Brain microvascular endothelial cell (primary cell): ENCODE data around the gene PPM1D.

Source experiments
- DNase-seq: peaks from one replicate; pipeline ENCODE4 v3.0.0-alpha.2; 2020
- H3K27ac ChIP-seq: fragments of 250-450 bp; sonication (Bioruptor Pico); 2 replicates; pipeline ENCODE4 v1.5.1; 2020; ENCODE audit warnings: mild to moderate bottlenecking, moderate library complexity
- H3K27me3 ChIP-seq: fragments of 250-450 bp; sonication (Bioruptor Pico); replicated peaks from 2 replicates; pipeline ENCODE4 v1.5.1; 2020; ENCODE audit warnings: mild to moderate bottlenecking
- H3K36me3 ChIP-seq: fragments of 250-450 bp; sonication (Bioruptor Pico); replicated peaks from 2 replicates; pipeline ENCODE4 v1.5.1; 2020; ENCODE audit warnings: mild to moderate bottlenecking
- H3K4me3 ChIP-seq: 2 replicates; pipeline ENCODE4 v1.5.1; 2011; ENCODE audit warnings: low read depth, mild to moderate bottlenecking, control low read depth, low read length, moderate library complexity
- in situ Hi-C: cut with HindIII; loops from 2 replicates; pipeline ENCODE4 v1.10.0; 2017; ENCODE audit warnings: low sequenced_read_pairs, low pct_ligation_motif_present
- TF ChIP-seq, protein P1 (sequence below): IDR thresholded peaks from 2 replicates; pipeline ENCODE4 v1.5.1; 2011; ENCODE audit warnings: low read depth, mild to moderate bottlenecking, moderate library complexity, low read length, control low read depth, inconsistent platforms; ENCODE audit errors: missing control alignments

The PPM1D gene

DNA sequence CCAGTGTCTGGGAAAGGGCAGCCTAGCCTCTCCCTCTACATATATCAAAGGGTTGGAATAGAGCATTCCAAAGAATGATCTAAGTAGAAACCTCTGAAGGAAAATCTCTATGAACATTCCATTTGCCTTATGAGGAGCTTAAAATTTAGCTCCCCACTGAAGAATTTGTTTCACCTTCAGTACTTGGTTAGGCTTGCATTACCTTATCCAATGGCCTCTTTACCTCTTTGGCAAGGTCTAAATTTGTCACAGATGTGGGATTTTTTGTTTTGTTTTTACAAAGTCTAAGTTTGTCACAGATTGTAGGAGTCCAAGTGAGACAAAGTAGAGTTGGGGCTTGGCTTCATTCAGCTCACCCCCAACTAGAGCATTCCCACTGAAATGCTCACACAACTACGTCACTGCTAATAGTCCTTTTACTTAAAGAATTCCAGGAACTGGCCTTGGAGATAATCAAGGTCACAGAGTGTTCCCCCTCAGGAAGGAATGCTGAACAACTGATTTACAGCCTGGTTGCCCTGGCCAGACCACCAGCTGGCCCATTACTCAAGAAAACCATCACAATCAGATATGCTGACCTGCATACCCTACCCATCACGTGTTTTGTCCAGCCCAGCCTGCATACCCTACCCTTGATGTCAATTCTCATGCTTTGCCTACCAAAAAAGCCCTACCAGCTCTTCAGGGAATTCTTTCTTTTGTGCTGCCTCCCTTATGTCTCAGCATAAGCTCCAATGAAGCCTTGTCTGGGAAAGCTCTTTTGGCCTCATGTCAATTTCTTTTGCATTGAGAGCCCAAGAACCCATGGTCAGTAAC lies 26.5 kb upstream of the PPM1D start:
- DNase-seq = peak; percentile 48
- in situ Hi-C loops = no loop called here
- H3K4me3 ChIP-seq = no peak overlapping the region
- no peaks in the 10 kb centered on the region for H3K36me3 ChIP-seq
- TF ChIP-seq, protein P1, sequence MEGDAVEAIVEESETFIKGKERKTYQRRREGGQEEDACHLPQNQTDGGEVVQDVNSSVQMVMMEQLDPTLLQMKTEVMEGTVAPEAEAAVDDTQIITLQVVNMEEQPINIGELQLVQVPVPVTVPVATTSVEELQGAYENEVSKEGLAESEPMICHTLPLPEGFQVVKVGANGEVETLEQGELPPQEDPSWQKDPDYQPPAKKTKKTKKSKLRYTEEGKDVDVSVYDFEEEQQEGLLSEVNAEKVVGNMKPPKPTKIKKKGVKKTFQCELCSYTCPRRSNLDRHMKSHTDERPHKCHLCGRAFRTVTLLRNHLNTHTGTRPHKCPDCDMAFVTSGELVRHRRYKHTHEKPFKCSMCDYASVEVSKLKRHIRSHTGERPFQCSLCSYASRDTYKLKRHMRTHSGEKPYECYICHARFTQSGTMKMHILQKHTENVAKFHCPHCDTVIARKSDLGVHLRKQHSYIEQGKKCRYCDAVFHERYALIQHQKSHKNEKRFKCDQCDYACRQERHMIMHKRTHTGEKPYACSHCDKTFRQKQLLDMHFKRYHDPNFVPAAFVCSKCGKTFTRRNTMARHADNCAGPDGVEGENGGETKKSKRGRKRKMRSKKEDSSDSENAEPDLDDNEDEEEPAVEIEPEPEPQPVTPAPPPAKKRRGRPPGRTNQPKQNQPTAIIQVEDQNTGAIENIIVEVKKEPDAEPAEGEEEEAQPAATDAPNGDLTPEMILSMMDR = no peak
- H3K27ac ChIP-seq = peak overlapping the region; percentile 31
- H3K27me3 ChIP-seq = no peaks in the 10 kb centered on the region

- TF ChIP-seq, protein P1 = peak; percentile 33
- Histone ChIP-seq H3K27me3 (no peaks in the 10 kb centered on the region), H3K36me3 (no peaks in the 10 kb centered on the region), H3K27ac (no peak overlapping the region), H3K4me3 (peak overlapping the region; percentile 36)
- peak; percentile 42 for DNase-seq
- in situ Hi-C loops = no loop called here
Measured at GRCh38 chr17:60577147-60577915, 22.7 kb upstream of the PPM1D start.

- DNase-seq = peak; percentile 22
- H3K27me3 ChIP-seq = no peaks in the 10 kb centered on the region
- TF ChIP-seq, protein P1 = no peak
- no peaks in the 10 kb centered on the region for H3K36me3 ChIP-seq
- no peak overlapping the region for H3K27ac ChIP-seq
- H3K4me3 ChIP-seq = no peak overlapping the region
- in situ Hi-C loops = no loop called here
Measured at GRCh38 chr17:60579090-60579489, 20.9 kb upstream of the PPM1D start.

GRCh38 chr17:60579551-60579950 lies 20.4 kb upstream of the PPM1D start:
- Histone ChIP-seq H3K27ac (no peak overlapping the region), H3K27me3 (no peaks in the 10 kb centered on the region), H3K4me3 (no peak overlapping the region), H3K36me3 (no peaks in the 10 kb centered on the region)
- in situ Hi-C loops = no loop called here
- no peak for DNase-seq
- TF ChIP-seq, protein P1 = no peak

DNA sequence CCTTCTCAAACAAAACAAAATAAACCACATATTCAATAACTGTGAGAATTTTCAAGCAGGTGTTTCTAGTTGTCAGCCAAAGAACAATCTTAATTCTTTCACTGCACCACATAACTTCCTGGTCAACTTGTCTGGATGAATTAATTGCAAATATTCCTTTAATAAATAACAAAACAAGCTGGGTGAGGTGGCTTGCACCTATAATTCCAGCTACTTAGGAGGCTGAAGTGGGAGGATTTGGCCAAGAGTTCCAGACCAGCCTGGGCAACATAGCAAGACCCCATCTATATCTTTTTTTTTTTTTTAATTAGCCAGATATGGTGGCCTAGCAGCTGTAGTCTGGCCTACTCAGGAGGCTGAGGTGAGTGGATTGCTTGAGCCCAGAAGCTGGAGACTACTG lies 17.0 kb upstream of the PPM1D start:
- Histone ChIP-seq H3K27me3 (no peaks in the 10 kb centered on the region), H3K36me3 (no peaks in the 10 kb centered on the region), H3K4me3 (no peak overlapping the region), H3K27ac (no peak overlapping the region)
- TF ChIP-seq, protein P1 = no peak
- no peak for DNase-seq
- in situ Hi-C loops = no loop called here
